Measurements from ENCODE around the gene LIN9. TPM values are rescaled to one million over a fixed set of nuclear protein-coding genes. Genes with fewer than 3 reads are reported as not detected.

LIN9 gene
- total and polyA plus RNA-seq, 2 experiments from 2014 or later, result 11.8 to 16.9 TPM

DNA sequence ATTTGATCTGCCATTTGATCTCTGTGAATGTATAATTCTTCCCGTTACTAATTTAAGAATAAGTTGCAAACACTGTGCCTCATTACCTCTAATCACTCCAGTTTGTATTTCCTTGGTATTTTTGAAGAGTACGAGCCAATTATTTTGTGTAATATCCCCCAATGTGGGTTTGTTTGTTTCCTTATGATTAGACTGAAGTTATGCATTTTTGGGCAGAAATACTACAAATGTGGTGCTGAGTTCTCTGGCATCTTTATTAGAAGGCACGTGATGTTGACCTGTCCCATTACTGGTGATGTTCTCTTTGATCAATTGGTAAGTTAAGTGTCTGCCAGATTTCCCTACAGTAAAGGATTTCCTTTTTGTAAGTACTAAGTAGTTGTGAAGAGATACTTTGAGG is 75.2 kb downstream of the LIN9 start:
- no peaks in the 10 kb centered on the region for H3K4me1 Mint-ChIP-seq
- H3K4me2 ChIP-seq, result no peak overlapping the region
- ATAC-seq, result no peak

More for the DNA sequence above, 75.2 kb downstream of the LIN9 start:
- Histone ChIP-seq H3K4me1 (ENCODE audit: insufficient read depth) (no peaks in the 10 kb centered on the region), H4K20me1 (replicated peaks; ENCODE audit: insufficient read depth) (no peaks in the 10 kb centered on the region), H3K27ac (ENCODE audit: low read depth) (no peak overlapping the region), H2AFZ (no peak overlapping the region), H3K4me3 (no peak overlapping the region), H3F3A (replicated peaks; ENCODE audit: low read depth) (no peaks in the 10 kb centered on the region; the same call in 1 of the 2 replicates), H3K27me3 (ENCODE audit: insufficient read depth) (no peaks in the 10 kb centered on the region), H3K79me2 (replicated peaks; ENCODE audit: insufficient read depth) (no peaks in the 10 kb centered on the region), H3K9me2 (ENCODE audit: insufficient read depth) (no peaks in the 10 kb centered on the region), H3K36me3 (ENCODE audit: insufficient read depth) (peaks cover 18% of the 10 kb centered on the region; the same call in 1 of the 2 replicates)
- H3K27me3 Mint-ChIP-seq (ENCODE audit: insufficient read depth, low read depth, poor library complexity), result no peaks in the 10 kb centered on the region
- peaks cover 35% of the 10 kb centered on the region for H3K36me3 Mint-ChIP-seq (ENCODE audit: low read depth)
- no peaks in the 10 kb centered on the region for H3K9me3 Mint-ChIP-seq
- TF ChIP-seq EZH2phosphoT487 (IDR thresholded peaks at IDR 0.05; ENCODE audit: unreplicated experiment), result no peak
- TF ChIP-seq POLR2AphosphoS5 (IDR thresholded peaks at IDR 0.05; ENCODE audit: low read depth), result no peak
- no peak for TF ChIP-seq ETS1 (IDR thresholded peaks at IDR 0.05)
- TF ChIP-seq NANOG (IDR thresholded peaks at IDR 0.05; ENCODE audit: borderline replicate concordance), result no peak
- no peak for TF ChIP-seq STAT1 (IDR thresholded peaks at IDR 0.05; ENCODE audit: unreplicated experiment)
- TF ChIP-seq EZH2 (IDR thresholded peaks at IDR 0.05; ENCODE audit: low read depth, unreplicated experiment), result no peak
- no peak for TF ChIP-seq JUNB (IDR thresholded peaks at IDR 0.05; ENCODE audit: unreplicated experiment)
- no peak for TF ChIP-seq CREB1 (CRISPR knock-in tag; IDR thresholded peaks at IDR 0.05; ENCODE audit: low read depth)
- TF ChIP-seq, protein P1, sequence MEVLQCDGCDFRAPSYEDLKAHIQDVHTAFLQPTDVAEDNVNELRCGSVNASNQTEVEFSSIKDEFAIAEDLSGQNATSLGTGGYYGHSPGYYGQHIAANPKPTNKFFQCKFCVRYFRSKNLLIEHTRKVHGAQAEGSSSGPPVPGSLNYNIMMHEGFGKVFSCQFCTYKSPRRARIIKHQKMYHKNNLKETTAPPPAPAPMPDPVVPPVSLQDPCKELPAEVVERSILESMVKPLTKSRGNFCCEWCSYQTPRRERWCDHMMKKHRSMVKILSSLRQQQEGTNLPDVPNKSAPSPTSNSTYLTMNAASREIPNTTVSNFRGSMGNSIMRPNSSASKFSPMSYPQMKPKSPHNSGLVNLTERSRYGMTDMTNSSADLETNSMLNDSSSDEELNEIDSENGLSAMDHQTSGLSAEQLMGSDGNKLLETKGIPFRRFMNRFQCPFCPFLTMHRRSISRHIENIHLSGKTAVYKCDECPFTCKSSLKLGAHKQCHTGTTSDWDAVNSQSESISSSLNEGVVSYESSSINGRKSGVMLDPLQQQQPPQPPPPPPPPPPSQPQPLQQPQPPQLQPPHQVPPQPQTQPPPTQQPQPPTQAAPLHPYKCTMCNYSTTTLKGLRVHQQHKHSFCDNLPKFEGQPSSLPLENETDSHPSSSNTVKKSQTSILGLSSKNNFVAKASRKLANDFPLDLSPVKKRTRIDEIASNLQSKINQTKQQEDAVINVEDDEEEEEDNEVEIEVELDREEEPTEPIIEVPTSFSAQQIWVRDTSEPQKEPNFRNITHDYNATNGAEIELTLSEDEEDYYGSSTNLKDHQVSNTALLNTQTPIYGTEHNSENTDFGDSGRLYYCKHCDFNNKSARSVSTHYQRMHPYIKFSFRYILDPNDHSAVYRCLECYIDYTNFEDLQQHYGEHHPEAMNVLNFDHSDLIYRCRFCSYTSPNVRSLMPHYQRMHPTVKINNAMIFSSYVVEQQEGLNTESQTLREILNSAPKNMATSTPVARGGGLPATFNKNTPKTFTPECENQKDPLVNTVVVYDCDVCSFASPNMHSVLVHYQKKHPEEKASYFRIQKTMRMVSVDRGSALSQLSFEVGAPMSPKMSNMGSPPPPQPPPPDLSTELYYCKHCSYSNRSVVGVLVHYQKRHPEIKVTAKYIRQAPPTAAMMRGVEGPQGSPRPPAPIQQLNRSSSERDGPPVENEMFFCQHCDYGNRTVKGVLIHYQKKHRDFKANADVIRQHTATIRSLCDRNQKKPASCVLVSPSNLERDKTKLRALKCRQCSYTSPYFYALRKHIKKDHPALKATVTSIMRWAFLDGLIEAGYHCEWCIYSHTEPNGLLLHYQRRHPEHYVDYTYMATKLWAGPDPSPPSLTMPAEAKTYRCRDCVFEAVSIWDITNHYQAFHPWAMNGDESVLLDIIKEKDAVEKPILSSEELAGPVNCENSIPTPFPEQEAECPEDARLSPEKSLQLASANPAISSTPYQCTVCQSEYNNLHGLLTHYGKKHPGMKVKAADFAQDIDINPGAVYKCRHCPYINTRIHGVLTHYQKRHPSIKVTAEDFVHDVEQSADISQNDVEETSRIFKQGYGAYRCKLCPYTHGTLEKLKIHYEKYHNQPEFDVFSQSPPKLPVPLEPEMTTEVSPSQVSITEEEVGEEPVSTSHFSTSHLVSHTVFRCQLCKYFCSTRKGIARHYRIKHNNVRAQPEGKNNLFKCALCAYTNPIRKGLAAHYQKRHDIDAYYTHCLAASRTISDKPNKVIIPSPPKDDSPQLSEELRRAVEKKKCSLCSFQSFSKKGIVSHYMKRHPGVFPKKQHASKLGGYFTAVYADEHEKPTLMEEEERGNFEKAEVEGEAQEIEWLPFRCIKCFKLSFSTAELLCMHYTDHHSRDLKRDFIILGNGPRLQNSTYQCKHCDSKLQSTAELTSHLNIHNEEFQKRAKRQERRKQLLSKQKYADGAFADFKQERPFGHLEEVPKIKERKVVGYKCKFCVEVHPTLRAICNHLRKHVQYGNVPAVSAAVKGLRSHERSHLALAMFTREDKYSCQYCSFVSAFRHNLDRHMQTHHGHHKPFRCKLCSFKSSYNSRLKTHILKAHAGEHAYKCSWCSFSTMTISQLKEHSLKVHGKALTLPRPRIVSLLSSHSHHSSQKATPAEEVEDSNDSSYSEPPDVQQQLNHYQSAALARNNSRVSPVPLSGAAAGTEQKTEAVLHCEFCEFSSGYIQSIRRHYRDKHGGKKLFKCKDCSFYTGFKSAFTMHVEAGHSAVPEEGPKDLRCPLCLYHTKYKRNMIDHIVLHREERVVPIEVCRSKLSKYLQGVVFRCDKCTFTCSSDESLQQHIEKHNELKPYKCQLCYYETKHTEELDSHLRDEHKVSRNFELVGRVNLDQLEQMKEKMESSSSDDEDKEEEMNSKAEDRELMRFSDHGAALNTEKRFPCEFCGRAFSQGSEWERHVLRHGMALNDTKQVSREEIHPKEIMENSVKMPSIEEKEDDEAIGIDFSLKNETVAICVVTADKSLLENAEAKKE (CRISPR knock-in tag; IDR thresholded peaks at IDR 0.05), result no peak
- TF ChIP-seq, protein P2, sequence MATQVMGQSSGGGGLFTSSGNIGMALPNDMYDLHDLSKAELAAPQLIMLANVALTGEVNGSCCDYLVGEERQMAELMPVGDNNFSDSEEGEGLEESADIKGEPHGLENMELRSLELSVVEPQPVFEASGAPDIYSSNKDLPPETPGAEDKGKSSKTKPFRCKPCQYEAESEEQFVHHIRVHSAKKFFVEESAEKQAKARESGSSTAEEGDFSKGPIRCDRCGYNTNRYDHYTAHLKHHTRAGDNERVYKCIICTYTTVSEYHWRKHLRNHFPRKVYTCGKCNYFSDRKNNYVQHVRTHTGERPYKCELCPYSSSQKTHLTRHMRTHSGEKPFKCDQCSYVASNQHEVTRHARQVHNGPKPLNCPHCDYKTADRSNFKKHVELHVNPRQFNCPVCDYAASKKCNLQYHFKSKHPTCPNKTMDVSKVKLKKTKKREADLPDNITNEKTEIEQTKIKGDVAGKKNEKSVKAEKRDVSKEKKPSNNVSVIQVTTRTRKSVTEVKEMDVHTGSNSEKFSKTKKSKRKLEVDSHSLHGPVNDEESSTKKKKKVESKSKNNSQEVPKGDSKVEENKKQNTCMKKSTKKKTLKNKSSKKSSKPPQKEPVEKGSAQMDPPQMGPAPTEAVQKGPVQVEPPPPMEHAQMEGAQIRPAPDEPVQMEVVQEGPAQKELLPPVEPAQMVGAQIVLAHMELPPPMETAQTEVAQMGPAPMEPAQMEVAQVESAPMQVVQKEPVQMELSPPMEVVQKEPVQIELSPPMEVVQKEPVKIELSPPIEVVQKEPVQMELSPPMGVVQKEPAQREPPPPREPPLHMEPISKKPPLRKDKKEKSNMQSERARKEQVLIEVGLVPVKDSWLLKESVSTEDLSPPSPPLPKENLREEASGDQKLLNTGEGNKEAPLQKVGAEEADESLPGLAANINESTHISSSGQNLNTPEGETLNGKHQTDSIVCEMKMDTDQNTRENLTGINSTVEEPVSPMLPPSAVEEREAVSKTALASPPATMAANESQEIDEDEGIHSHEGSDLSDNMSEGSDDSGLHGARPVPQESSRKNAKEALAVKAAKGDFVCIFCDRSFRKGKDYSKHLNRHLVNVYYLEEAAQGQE (IDR thresholded peaks at IDR 0.05; ENCODE audit: unreplicated experiment), result no peak
- TF ChIP-seq CTCF (conservative IDR thresholded peaks at IDR 0.05; ENCODE audit: low read depth in 2 of 2), result no peak
- TF ChIP-seq ZNF114 (CRISPR knock-in tag; IDR thresholded peaks at IDR 0.05), result no peak
- DNase-seq (ENCODE audit: low spot score), result no peak
- no peak overlapping the region for H3K4me3 Mint-ChIP-seq
- no peak overlapping the region for H3K27ac Mint-ChIP-seq

Measured in GM23338 (cell line).